Forelimb muscle (tissue), 1 donor: ENCODE measurements around the gene CRYM. TPM values are rescaled to one million over a fixed set of nuclear protein-coding genes. Genes with fewer than 3 reads are reported as not detected.
"Not testable (repeated sequence)": the region's sequence is repeated elsewhere in the genome, so short reads cannot be mapped to it uniquely, and the experiment has no call there.

Source experiments
- DNase-seq: peaks from one replicate; pipeline ENCODE4 v3.0.0-alpha.2; 2013; ENCODE audit warnings: low read depth
- polyA plus RNA-seq: library from polyadenylated mRNA; unstranded; fragments of 120-200 nt; gene quantifications from one replicate; pipeline ENCODE4 v1.2.1, GENCODE V29; 2013; ENCODE audit not compliant: insufficient read length

The CRYM gene
- polyA plus RNA-seq = not detected

DNA sequence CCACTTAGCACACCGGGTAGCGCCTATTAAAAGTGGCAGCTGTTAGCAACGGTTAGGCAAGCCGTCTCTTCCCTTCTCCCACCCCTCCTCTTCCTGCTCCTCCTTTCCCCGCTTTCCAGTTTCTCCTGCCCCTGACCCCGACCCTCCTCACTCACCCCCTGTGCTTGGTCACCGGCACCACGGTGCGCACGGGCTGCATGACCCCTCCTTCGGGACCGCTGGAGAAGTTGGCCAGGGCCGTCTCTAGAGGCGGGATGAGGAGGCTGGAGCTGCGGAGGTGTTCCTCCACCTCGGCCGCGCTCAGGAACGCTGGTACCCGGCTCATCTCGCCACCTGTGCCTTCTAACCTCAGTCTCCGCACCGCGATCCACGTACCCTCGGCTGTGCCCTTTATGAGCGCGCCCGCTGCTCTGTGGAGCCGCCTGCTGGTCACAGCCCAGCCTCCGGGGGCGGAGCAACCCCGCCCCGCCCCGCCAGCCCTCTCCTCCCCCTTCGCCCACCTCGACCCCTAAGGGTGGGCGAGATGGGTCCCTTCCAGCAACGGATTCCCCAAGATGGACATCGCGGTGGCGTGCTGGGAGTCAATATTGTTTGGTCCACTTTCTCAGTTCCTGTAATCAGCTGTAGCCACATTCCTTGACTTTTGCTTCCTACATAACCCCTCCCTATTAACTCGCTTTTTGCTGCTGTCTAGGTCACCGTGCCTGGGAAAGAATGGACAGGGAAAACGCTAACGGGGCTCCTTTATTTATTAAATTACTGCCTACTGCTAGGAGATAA is at the start of gene CRYM:
Gene CRYM (minus strand): TSS at position 364 of the 780 bp plus-strand sequence. CDS start 39 bp downstream, at position 325.
- no peak for DNase-seq

DNA sequence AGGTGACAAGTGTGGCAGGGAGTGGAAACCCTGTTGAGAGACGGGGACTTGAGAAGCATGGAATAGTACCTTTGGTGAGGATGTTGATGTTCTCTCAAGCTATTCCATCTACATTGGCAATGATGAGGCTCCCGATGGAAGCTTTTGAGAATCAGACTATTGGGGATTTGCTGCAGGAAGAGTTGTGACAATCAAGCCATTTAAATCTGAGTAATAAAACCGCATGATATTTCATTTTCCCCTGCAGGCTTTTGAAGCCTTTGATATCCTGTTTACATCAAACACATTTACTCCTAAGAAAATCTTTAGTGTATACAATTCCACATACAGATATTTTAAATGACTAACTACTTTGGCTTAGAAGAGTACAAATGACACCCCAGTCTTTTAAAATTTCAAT is 49.0 kb upstream of the CRYM start:
- DNase-seq = no peak

DNA sequence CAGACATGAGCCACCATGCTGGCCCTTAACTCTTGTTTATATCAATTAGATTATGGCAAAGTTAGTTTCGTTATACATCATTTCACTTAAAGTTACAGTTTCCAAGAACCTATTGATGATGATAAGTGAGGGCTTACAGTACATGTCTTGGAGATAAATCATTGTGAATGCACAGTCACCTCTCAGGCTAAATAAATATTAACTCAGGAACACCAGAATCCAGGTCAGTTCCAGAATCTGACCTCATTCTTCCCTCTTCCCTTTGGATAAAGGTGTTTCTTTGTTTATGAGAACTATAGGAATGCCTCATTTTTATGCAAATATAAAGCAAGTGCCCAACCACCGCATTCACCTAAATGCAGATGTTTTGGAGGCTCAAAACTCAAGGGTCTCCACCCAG is 48.4 kb upstream of the CRYM start:
- no peak for DNase-seq

DNA sequence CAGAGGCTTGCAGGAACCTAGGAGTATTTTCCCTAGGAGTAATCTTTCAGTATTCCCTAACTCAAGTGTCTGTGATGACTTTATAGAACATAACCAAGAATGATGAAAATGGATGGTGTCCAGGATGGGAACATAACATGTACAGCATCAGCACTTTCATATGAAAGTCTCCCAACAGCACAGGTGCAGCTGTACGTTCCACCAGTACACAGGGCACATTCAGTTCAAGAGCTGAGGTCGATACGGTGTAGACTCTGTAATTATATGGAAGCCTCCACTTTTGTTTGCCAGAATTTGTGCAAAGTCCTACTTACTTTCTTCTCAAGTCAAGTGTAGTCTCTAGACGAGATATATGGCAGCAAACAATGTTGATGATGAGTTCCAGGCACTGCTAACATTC is 46.2 kb upstream of the CRYM start:
- no peak for DNase-seq

DNA sequence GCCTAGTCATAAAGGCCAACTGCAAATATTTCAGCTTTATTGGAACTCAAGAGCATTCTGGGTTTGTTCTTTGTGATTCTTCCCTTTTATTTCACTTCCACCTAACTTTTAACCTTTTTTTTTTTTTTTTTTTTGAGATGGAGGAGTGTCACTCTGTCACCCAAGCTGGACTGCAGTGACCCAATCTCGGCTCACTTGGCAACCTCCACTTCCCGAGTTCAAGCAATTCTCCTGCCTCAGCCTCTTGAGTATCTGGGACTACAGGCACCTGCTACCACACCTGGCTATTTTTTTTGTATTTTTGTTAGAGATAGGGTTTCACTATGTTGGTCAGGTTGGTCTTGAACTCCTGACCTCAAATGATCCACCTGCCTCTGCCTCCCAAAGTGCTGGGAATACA is 44.2 kb upstream of the CRYM start:
- not testable (repeated sequence) for DNase-seq

DNA sequence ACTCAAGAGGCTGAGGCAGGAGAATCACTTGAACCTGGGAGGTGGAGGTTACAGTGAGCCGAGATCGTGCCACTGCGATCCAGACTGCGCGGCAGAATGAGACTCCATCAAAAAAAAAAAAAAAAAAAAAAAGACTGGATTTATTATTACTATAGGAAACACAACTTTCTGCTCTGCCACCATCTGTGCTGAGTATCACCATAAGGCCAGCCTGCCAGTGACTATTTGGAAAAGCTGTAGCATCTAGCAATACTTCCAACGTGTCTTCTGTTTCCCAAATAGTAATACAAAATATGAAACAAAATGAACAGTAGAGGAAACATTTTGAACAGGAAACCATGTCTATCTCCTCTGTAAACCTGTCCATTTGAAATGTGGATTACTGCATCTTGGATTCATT is 43.6 kb upstream of the CRYM start:
- DNase-seq = no peak

DNA sequence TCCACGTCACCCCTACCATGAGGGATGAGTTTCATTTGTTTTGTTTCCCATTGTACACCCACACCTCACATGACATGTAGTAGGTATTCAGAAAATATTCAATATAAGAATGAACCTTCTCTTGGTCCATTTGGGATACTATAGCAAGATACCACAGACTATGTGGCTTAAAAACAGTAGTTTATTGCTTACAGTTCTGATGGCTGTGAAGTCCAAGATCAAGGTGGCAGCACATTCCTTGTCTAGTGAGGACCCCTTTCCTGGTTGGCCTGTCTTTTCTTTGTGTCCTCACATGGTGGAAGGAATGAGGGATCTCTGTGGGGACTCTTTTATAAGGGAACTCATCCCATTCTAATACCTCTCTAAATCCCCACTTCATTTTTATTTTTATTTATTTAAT is 36.2 kb upstream of the CRYM start:
- DNase-seq = no peak

DNA sequence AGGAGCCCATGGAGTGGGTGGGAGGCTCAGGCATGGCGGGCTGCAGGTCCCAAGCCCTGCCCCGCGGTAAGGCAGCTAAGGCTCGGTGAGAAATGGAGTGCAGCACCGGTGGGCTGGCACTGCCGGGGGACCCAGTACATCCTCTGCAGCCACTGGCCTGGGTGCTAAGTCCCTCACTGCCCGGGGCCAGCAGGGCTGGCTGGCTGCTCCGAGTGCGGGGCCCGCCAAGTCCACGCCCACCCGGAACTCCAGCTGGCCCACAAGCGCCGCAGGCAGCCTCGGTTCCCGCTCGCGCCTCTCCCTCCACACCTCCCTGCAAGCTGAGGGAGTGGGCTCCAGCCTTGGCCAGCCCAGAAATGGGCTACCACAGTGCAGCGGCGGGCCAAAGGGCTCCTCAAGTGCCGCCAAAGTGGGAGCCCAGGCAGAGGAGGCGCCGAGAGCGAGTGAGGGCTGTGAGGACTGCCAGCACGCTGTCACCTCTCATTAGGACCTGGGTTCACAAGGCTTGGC is 34.8 kb upstream of the CRYM start:
- DNase-seq = not testable (repeated sequence)

DNA sequence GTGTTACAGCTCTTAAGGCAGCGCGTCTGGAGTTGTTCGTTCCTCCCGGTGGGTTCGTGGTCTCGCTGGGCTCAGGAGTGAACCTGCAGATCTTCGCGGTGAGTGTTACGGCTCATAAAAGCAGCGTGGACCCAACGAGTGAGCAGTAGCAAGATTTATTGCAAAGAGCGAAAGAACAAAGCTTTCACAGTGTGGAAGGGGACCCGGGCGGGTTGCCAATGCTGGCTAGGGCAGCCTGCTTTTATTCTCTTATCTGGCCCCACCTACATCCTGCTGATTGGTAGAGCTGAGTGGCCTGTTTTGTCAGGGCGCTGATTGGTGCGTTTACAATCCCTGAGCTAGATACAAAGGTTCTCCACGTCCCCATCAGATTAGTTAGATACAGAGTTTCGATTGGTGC is 34.0 kb upstream of the CRYM start:
- DNase-seq = not testable (repeated sequence)

DNA sequence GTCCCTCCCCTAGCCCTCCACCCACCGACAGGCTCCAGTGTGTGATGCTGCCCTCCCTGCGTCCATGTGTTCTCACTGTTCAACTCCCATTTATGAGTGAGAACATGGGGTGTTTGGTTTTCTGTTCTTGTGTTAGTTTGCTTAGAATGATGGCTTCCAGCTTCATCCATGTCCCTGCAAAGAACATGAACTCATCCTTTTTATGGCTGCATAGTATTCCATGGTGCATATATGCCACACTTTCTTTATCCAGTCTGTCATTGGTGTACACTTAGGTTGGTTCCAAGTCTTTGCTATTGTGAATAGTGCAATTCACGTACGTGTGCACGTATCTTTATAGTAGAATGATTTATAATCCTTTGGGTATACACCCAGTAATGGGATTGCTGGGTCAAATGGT is 28.6 kb upstream of the CRYM start:
- not testable (repeated sequence) for DNase-seq

DNA sequence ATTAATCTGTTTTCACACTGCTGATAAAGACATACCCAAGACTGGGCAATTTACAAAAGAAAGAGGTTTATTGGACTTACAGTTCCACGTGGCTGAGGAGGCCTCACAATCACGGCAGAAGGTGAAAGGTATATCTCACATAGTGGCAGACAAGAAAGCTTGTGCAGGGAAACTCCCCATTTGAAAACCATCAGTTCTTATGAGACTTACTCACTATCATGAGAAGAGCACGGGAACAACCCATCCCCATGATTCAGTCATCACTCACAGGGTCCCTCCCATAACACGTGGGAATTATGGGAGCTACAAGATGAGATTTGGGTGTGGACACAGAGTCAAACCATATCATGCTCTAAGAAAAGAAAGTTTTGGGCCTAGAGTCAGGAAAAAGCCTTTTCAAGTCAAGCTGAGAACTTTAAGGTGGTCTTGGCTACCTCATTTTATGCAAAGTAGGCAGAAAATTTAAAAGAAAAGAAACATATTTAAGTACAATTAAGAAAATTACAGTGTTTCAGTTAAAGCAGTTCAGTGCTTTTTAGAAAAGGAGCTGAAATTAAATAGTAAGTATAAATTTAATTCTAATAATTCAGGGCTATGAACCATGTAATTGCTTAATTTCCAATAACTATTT is 24.9 kb upstream of the CRYM start:
- DNase-seq = no peak

DNA sequence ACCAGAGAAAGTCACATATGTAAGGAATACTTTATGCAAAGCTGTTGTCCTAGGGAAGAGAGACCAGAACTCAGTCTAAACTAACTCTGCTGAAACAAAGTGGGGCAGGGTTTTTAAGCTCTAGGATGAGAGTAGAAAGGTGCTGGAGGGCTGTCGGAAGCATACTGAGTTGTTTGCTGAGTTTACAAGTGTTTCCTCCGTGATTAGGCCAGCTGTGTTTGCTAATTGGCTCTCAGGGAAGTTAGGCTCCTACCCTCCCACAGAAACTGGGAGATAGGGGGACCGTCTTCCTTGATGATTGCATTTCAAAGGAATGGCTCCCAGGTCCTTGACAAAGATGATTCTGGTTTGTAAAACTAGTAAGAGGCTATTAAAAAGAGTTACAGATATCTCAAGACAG is 24.4 kb upstream of the CRYM start:
- DNase-seq = no peak

DNA sequence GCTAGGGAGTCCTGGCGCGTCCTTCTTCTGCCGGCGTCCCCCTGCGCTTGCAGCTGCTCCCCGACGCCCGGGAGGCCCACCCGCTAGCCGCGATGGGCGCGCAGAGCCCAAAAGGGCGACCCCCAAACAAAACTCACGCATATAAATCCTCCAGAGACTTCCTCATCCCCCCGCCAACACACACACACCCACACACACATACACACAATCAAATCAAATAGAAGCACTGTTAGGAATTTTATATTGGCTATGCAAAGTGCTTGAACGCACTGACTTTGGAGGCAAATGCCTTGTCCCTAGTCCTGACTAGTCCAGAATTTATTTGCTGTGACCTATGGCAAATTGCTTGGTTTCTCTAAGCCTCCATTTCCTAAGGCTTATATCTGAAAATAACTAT is 23.8 kb upstream of the CRYM start:
- DNase-seq = no peak

DNA sequence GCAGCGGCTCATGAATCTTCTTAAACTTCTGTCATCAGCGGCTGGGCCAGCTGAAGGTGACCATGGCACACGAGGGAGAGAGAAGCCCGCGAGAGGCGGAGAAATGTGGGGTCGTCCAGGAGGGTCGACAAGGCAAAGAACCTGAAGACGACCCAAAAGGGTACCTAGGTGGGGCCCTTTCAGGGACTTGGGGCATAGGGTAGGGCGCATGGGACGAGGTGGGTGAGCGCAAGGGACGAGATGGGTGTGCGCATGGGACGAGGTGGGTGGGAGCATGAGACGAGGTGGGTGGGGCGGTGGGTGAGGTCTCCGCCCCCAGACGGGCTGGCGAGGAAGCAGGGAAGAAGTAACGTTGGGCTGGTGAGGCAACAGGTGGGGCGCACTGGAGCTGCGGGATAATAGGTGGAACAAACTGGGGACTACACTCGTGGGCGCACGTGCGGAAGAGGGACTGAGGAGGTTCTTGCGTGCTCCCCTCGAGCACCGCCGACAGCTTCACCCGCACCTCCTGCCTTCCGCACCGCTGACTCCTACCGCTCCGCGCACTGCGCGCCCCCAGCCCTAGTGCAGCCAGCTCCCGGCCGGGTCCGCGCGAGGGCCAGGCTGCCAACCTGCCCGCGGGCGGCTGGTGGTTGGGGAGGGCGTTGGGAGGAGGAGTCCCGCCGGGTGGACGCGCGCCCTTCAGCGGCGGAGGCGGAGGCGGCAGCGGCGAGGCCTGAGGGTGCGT is 23.2 kb upstream of the CRYM start:
- DNase-seq = no peak

DNA sequence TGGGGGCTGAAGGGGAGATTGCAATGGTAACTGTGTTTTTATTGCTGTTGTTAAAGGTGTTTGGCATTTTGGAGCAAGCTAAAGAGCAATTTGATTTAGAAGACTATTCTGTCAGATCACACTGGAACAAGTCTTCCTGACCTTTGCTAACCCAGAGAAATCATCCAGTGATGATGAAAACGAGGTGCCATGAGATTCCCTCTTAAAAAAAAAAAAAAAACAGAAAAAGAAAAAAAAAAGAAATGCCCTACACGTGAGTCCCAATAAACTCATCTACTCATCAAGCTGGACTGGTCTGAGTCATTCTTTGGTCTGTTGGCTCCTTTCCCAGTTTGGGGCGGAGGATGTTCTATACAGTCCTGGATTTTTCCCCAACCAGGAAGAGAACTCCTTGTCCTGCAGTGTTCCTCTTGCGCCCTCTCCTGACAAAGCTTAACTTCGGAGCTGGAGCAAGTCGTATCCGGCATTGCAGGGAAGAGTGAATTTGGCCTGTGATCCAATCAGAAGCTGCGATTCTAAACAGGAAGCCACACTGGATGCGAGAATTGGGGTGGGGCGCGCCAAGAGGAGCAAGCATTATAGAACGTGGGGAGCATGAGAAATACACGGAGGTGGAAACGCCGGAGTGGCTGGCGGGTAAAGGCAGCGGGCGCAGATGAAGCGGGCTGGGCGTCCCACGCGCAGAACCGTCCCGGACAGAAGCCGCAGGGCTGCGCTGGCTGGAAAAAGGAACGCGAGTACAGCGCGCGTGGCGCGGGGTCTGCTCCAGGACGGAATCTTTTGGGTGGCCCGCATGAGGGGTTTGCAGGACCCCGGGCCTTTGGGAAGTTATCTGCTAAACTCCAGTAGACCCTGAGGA is 22.4 kb upstream of the CRYM start:
- peak; percentile 99 for DNase-seq

DNA sequence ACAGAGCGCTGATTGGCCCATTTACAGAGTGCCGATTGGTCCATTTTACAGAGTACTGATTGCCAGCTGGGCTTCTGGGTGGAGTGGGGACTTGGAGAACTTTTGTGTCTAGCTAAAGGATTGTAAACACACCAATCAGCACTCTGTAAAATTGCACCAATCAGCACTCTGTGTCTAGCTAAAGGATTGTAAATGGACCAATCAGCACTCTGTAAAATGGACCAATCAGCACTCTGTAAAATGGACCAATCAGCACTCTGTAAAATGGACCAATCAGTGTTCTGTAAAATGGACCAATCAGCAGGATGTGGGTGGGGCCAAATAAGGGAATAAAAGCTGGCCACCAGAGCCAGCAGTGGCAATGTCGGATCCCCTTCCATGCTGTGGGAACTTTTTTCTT is 11.7 kb upstream of the CRYM start:
- DNase-seq = not testable (repeated sequence)

DNA sequence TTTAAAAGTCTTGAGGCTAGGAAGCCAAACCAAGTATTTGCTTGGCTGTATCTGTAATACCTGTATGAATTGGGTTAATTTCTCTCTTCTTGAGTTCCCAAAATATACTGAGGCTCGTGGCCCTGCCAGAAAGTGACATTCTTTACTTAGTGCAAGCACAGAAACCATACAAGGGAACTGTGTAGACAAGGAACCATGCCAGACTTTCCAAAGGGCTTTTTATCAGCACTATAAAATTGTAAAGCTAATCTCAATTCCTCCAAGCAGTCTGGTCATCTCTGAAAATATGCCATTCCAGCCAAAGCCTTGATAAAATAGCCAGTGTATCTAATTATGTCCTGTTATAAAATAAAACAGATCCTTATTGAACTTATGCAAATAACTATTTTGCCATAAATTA is 7.2 kb upstream of the CRYM start:
- no peak for DNase-seq

DNA sequence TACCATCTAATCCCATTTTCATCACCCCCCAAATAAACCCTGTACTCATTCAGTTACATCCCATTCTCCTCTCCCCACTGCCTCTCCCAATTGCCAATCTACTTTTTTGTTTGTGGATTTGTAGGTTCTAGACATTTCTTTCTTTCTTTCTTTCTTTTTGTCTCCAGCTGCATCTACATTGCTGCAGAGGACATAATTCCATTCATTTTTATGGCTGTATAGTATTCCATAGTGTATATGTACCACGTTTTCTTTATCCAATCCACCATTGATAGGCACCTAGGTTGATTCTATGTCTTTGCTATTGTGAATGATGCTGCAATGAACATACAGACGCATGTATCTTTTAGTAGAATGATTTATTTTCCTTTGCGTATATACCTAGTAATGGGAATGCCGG is 6.3 kb upstream of the CRYM start:
- DNase-seq = no peak

DNA sequence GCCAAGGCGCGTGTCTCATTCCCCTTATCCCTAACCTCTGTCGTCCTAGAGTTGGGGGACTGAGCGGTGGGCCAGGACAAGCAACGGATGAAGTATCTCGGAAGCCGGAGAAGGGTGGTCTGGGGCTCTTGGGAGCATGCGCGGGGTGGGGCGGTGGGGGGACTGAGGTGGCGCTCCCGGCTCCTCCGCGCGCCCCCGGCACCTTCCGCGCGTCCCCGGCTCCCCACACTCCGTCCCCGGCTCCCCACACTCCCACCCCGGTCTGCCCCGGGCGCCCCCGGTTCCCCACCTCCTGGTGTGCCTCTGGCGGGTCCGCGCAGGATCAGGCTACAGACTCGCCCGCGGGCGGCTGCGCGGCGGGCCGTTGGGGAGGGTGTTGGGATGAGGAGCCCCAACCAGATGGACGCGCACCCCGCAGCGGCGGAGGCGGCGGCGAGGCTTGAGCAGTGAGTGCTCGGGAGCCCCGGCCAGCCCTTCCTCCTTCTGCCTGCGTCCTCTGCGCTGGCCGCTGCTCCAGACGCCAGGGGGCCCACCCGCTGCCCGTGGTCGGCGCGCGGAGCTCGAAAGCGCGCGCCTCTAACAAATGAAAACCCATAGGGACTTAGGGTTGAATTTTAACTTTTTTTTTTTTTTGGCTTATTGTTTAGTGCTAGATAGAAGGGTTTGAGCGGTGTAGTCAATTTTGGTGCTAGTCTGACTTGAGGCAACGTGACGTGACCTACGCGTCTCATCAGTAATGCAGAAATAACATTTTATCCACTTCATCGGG is 5.6 kb upstream of the CRYM start:
- no peak for DNase-seq

DNA sequence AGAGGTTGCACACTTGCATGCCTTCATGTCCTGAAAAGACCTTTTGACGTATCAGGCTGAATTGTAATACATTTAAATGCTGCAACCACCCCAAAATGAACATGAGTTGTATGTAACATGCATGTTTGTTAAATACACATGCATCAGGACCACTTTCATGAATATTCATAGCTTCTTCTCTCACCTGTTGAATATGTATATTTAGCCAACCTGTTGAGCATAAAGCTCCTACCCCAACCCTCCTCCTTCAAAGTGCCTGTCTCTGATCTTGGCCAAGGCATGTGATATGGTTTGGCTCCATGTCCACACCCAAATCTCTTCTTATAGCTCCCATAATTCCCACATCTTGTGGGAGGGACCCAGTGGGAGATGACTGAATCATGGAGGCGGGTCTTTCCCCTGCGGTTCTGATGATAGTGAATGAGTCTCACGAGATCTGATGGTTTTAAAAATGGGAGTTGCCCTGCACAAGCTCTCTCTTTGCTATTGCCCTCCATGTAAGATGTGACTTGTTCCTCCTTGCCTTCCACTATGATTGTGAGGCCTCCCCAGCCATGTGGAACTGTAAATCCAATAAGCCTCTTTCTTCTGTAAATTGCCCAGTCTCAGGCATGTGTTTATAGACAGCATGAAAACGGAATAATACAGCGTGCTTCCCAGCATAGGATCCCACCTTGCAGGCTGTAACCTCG is 3.8 kb upstream of the CRYM start:
- DNase-seq = no peak
